ENCODE results near the gene PLPP1. TPM values are rescaled to one million over a fixed set of nuclear protein-coding genes. Genes with fewer than 3 reads are reported as not detected.

PLPP1 gene
- total and polyA plus RNA-seq, 5 experiments from 2014 or later = 7.0 to 23.3 (median 11.7) TPM

- DNase-seq = no peak
- H3K36me3 Mint-ChIP-seq = peaks cover 44 to 86% (median 84%) of the 10 kb centered on the region in 3 donors
- POLR2A ChIA-PET = no interaction called here
- H3K27me3 Mint-ChIP-seq = no peaks in the 10 kb centered on the region
- peaks cover 0 to under 1% (median 0%) of the 10 kb centered on the region in 4 donors for H3K4me1 Mint-ChIP-seq
- peaks cover 5 to 47% (median 41%) of the 10 kb centered on the region in 9 donors for H3K9me3 Mint-ChIP-seq
- H3K27ac Mint-ChIP-seq = peak overlapping the region in 2 of 10 donors; percentile 34 to 75
- H3K4me3 Mint-ChIP-seq = peak overlapping the region in 1 of 10 donors; percentile 10
- ATAC-seq = no peak
Measured at GRCh38 chr5:55429613-55430253, 105.0 kb downstream of the PLPP1 start.

- ATAC-seq (no peak), DNase-seq (no peak)
- Mint-ChIP-seq H3K4me3 (peak overlapping the region in 1 of 10 donors; percentile 10), H3K36me3 (peaks cover 39 to 85% (median 83%) of the 10 kb centered on the region in 3 donors), H3K4me1 (no peaks in the 10 kb centered on the region), H3K9me3 (peaks cover under 1 to 42% (median 36%) of the 10 kb centered on the region in 9 donors), H3K27ac (peak overlapping the region in 1 of 10 donors; percentile 11), H3K27me3 (no peaks in the 10 kb centered on the region)
- POLR2A ChIA-PET = no interaction called here
Measured at GRCh38 chr5:55429221-55429612, 105.5 kb downstream of the PLPP1 start.

GRCh38 chr5:55427157-55427556 lies 107.6 kb downstream of the PLPP1 start:
- no peak for DNase-seq
- H3K27me3 Mint-ChIP-seq = no peaks in the 10 kb centered on the region
- POLR2A ChIA-PET = interaction anchor here (0.7 kb wide), 1 partner anchor 97 kb away, joined by 3 read pairs; no protein-coding TSS in a partner anchor
- H3K9me3 Mint-ChIP-seq = peaks cover 0 to 28% (median 21%) of the 10 kb centered on the region in 9 donors
- H3K4me1 Mint-ChIP-seq = no peaks in the 10 kb centered on the region
- H3K36me3 Mint-ChIP-seq = peaks cover 42 to 92% (median 92%) of the 10 kb centered on the region in 3 donors
- H3K27ac Mint-ChIP-seq = peak overlapping the region in 1 of 10 donors; percentile 70
- no peak overlapping the region for H3K4me3 Mint-ChIP-seq
- ATAC-seq = no peak

- Mint-ChIP-seq H3K4me1 (peaks cover 0 to under 1% (median 0%) of the 10 kb centered on the region in 4 donors), H3K27me3 (no peaks in the 10 kb centered on the region), H3K4me3 (no peak overlapping the region), H3K36me3 (peaks cover 41 to 92% (median 86%) of the 10 kb centered on the region in 3 donors), H3K27ac (no peak overlapping the region), H3K9me3 (peaks cover 0 to 21% (median 16%) of the 10 kb centered on the region in 9 donors)
- no peak for DNase-seq
- no peak for ATAC-seq
- POLR2A ChIA-PET = no interaction called here
Measured at GRCh38 chr5:55426455-55426854, 108.3 kb downstream of the PLPP1 start.

GRCh38 chr5:55421074-55421529 lies 113.7 kb downstream of the PLPP1 start:
- no peaks in the 10 kb centered on the region for H3K9me3 Mint-ChIP-seq
- H3K27ac Mint-ChIP-seq = peak overlapping the region in 5 of 10 donors; percentile 12 to 73 (median 58)
- DNase-seq (no peak), ATAC-seq (no peak)
- H3K4me3 Mint-ChIP-seq = no peak overlapping the region
- H3K4me1 Mint-ChIP-seq = peaks cover 2 to 16% (median 8%) of the 10 kb centered on the region in 4 donors
- H3K27me3 Mint-ChIP-seq = no peaks in the 10 kb centered on the region
- H3K36me3 Mint-ChIP-seq = peaks cover 13 to 79% (median 41%) of the 10 kb centered on the region in 3 donors
- POLR2A ChIA-PET = no interaction called here

GRCh38 chr5:55418994-55419968 lies 115.5 kb downstream of the PLPP1 start:
- H3K27ac Mint-ChIP-seq = peak overlapping the region in 5 of 10 donors; percentile 4 to 73 (median 29)
- no peak overlapping the region for H3K4me3 Mint-ChIP-seq
- H3K9me3 Mint-ChIP-seq = no peaks in the 10 kb centered on the region
- H3K36me3 Mint-ChIP-seq = peaks cover 13 to 79% (median 29%) of the 10 kb centered on the region in 3 donors
- ATAC-seq (no peak), DNase-seq (no peak)
- H3K27me3 Mint-ChIP-seq = no peaks in the 10 kb centered on the region
- POLR2A ChIA-PET = no interaction called here
- H3K4me1 Mint-ChIP-seq = peaks cover 2 to 16% (median 8%) of the 10 kb centered on the region in 4 donors

GRCh38 chr5:55416306-55416705 lies 118.5 kb downstream of the PLPP1 start:
- ATAC-seq = no peak
- Mint-ChIP-seq H3K27ac (peak overlapping the region in 4 of 10 donors; percentile 7 to 24 (median 14)), H3K9me3 (no peaks in the 10 kb centered on the region), H3K4me1 (peaks cover 6 to 19% (median 17%) of the 10 kb centered on the region in 4 donors), H3K27me3 (no peaks in the 10 kb centered on the region), H3K4me3 (no peak overlapping the region), H3K36me3 (peaks cover 0 to 73% (median 14%) of the 10 kb centered on the region in 3 donors)
- no peak for DNase-seq
- POLR2A ChIA-PET = no interaction called here

GRCh38 chr5:55415071-55415470 lies 119.7 kb downstream of the PLPP1 start:
- H3K27me3 Mint-ChIP-seq = no peaks in the 10 kb centered on the region
- peaks cover 0 to 69% (median 13%) of the 10 kb centered on the region in 3 donors for H3K36me3 Mint-ChIP-seq
- no peak overlapping the region for H3K4me3 Mint-ChIP-seq
- POLR2A ChIA-PET = no interaction called here
- DNase-seq (no peak), ATAC-seq (no peak)
- peak overlapping the region in 1 of 10 donors; percentile 69 for H3K27ac Mint-ChIP-seq
- H3K4me1 Mint-ChIP-seq = peaks cover 6 to 17% (median 12%) of the 10 kb centered on the region in 4 donors
- no peaks in the 10 kb centered on the region for H3K9me3 Mint-ChIP-seq

- H3K27ac Mint-ChIP-seq = peak overlapping the region in 1 of 10 donors; percentile 47
- ATAC-seq = no peak
- POLR2A ChIA-PET = no interaction called here
- H3K36me3 Mint-ChIP-seq = peaks cover 0 to 68% (median 13%) of the 10 kb centered on the region in 3 donors
- H3K4me3 Mint-ChIP-seq = no peak overlapping the region
- H3K4me1 Mint-ChIP-seq = peaks cover 6 to 15% (median 8%) of the 10 kb centered on the region in 4 donors
- DNase-seq = no peak
- no peaks in the 10 kb centered on the region for H3K9me3 Mint-ChIP-seq
- no peaks in the 10 kb centered on the region for H3K27me3 Mint-ChIP-seq
Measured at GRCh38 chr5:55413644-55414043, 121.1 kb downstream of the PLPP1 start.

- H3K27ac Mint-ChIP-seq = peak overlapping the region in 4 of 10 donors; percentile 1 to 27 (median 5)
- ATAC-seq (peak in 1 of 2 donors; percentile 83), DNase-seq (peak in 3 of 10 donors; percentile 20 to 54 (median 47))
- H3K27me3 Mint-ChIP-seq = no peaks in the 10 kb centered on the region
- H3K4me1 Mint-ChIP-seq = peaks cover 7 to 17% (median 9%) of the 10 kb centered on the region in 4 donors
- H3K36me3 Mint-ChIP-seq = peaks cover 0 to 69% (median 13%) of the 10 kb centered on the region in 3 donors
- H3K4me3 Mint-ChIP-seq = no peak overlapping the region
- POLR2A ChIA-PET = no interaction called here
- H3K9me3 Mint-ChIP-seq = no peaks in the 10 kb centered on the region
Measured at GRCh38 chr5:55411876-55412275, 122.9 kb downstream of the PLPP1 start.

- H3K27me3 Mint-ChIP-seq = no peaks in the 10 kb centered on the region
- no peak for ATAC-seq
- peak overlapping the region in 1 of 10 donors; percentile 7 for H3K27ac Mint-ChIP-seq
- H3K4me1 Mint-ChIP-seq = peaks cover 7 to 17% (median 9%) of the 10 kb centered on the region in 4 donors
- no peak for DNase-seq
- no peak overlapping the region for H3K4me3 Mint-ChIP-seq
- peaks cover 0 to 72% (median 13%) of the 10 kb centered on the region in 3 donors for H3K36me3 Mint-ChIP-seq
- no peaks in the 10 kb centered on the region for H3K9me3 Mint-ChIP-seq
- POLR2A ChIA-PET = no interaction called here
Measured at GRCh38 chr5:55410845-55411244, 123.9 kb downstream of the PLPP1 start.

- Mint-ChIP-seq H3K9me3 (no peaks in the 10 kb centered on the region), H3K36me3 (peaks cover 0 to 70% (median 10%) of the 10 kb centered on the region in 3 donors), H3K4me3 (no peak overlapping the region), H3K27ac (no peak overlapping the region), H3K27me3 (no peaks in the 10 kb centered on the region), H3K4me1 (peaks cover 7 to 17% (median 9%) of the 10 kb centered on the region in 4 donors)
- ATAC-seq (no peak), DNase-seq (no peak)
- POLR2A ChIA-PET = interaction anchor here (0.6 kb wide), 1 partner anchor 882 kb away, joined by 3 read pairs; no protein-coding TSS in a partner anchor
Measured at GRCh38 chr5:55409775-55410174, 125.0 kb downstream of the PLPP1 start.

Measured in naive thymus-derived CD8-positive, alpha-beta T cell (primary cell).